OCI-LY3 (cell line): ENCODE results near the gene ASB14.

Experiments used
- EZH2phosphoT487 ChIP-seq: fragments of 200-600 bp; shearing (Covaris generic); IDR thresholded peaks from 2 replicates; pipeline ENCODE4 v1.6.1; 2018; ENCODE audit warnings: antibody characterized with exemption, mixed run types, low read depth
- TF ChIP-seq, protein P1 (sequence below): fragments of 200-600, 300-600 bp; sonication (generic); IDR thresholded peaks from 2 replicates; pipeline ENCODE4 v1.5.1; 2014; ENCODE audit warnings: antibody characterized with exemption, low read length, low read depth

DNA sequence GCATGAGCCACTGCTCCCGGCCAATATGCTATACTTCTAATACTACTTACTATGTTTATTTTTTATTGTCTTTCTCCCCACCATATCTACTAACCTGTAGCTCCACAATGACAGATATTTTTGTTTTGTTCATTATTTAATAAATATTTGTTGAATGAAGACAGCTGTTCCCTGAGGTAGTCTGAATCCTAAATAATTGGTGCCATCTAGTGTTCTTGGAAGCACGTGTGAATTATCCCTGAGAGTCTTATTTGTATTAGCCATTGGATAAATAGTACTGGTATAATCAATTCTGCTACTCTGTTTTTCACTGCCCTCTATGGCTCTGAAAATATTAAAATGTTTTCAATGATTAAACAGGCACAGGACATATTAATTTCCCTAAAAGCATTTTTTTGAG lies 70.6 kb downstream of the ASB14 start:
- TF ChIP-seq, protein P1, sequence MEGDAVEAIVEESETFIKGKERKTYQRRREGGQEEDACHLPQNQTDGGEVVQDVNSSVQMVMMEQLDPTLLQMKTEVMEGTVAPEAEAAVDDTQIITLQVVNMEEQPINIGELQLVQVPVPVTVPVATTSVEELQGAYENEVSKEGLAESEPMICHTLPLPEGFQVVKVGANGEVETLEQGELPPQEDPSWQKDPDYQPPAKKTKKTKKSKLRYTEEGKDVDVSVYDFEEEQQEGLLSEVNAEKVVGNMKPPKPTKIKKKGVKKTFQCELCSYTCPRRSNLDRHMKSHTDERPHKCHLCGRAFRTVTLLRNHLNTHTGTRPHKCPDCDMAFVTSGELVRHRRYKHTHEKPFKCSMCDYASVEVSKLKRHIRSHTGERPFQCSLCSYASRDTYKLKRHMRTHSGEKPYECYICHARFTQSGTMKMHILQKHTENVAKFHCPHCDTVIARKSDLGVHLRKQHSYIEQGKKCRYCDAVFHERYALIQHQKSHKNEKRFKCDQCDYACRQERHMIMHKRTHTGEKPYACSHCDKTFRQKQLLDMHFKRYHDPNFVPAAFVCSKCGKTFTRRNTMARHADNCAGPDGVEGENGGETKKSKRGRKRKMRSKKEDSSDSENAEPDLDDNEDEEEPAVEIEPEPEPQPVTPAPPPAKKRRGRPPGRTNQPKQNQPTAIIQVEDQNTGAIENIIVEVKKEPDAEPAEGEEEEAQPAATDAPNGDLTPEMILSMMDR, result no peak
- TF ChIP-seq EZH2phosphoT487, result no peak
